ENCODE measurements around the gene CREBZF. TPM values are rescaled to one million over a fixed set of nuclear protein-coding genes. Genes with fewer than 3 reads are reported as not detected.

CREBZF gene, protein sequence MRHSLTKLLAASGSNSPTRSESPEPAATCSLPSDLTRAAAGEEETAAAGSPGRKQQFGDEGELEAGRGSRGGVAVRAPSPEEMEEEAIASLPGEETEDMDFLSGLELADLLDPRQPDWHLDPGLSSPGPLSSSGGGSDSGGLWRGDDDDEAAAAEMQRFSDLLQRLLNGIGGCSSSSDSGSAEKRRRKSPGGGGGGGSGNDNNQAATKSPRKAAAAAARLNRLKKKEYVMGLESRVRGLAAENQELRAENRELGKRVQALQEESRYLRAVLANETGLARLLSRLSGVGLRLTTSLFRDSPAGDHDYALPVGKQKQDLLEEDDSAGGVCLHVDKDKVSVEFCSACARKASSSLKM
- 109 and 110 TPM in 2 replicates for total RNA-seq
- 85.1 TPM for total RNA-seq (2013)
- 64.9 and 109 TPM in 2 replicates for polyA plus RNA-seq
- polyA minus RNA-seq: 81.7 and 96.5 TPM in 2 replicates

DNA sequence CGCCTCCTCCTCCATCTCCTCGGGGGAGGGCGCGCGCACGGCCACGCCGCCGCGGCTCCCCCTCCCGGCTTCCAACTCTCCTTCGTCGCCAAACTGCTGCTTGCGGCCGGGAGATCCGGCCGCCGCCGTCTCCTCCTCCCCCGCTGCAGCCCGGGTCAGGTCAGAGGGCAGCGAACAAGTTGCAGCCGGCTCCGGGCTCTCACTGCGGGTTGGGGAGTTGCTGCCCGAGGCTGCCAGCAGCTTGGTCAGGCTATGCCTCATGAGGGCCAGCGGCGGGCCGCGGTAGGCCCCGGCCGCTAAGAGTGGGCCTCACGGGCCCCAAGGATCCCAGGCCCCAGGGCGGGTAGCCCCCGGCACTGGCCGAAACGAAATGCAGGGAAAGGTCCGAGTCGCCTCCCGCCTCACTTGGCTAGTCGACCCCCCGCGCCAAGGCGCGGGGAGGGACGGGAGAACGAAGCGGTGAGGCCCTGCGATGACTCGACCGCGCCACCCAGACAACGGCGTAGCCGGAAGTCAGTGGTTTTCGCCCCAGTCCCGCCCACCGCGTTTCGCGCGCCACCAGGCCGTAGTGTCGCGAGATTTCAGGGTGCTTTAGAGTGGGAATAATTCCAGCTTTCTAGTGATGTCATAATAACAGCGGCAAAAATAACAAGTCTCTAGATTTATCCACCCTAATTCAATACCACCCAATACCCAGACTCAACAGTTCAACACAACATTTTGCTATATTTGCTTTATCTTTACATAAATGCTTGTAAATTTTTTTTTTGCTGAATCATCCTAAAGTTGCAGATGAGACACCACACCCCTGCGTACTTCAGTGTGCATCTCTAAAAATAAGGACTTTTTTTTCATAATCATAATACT, at the start of gene CREBZF:
TSS of gene CREBZF (minus strand) at position 515 of the 867 bp plus-strand sequence. CDS start at position 261, 254 bp downstream.
- Histone ChIP-seq H3K36me3 (replicated peaks in 1 of 2; ENCODE audit: control extremely low read depth in 1 of 2, control insufficient read depth in 1 of 2, extremely low read depth in 1 of 2, insufficient read depth in 2 of 2, low read length in 1 of 2) (peaks cover 0 to 11% of the 10 kb centered on the region in 2 experiments), H3K9me3 (ENCODE audit: control extremely low read depth in 1 of 3, control insufficient read depth in 2 of 3, insufficient read depth in 1 of 3, low read length in 2 of 3) (peaks cover 0 to 3% (median 0%) of the 10 kb centered on the region in 3 donors), H3K4me3 (ENCODE audit: control extremely low read depth in 1 of 5, extremely low read depth in 1 of 5, insufficient read depth in 1 of 5, low read depth in 2 of 5, low read length in 4 of 5) (peak within 1 kb of the TSS; percentile 78 to 95 (median 89)), H4K20me1 (ENCODE audit: control insufficient read depth, insufficient read depth, low read length, poor library complexity, severe bottlenecking) (peaks cover 35% of the 10 kb centered on the region), H3K4me1 (ENCODE audit: control insufficient read depth in 2 of 2, insufficient read depth in 2 of 2, low read length in 2 of 2) (peaks cover 16 to 21% of the 10 kb centered on the region in 2 donors), H3K9ac (ENCODE audit: low read length) (peak within 1 kb of the TSS; percentile 86), H2AFZ (ENCODE audit: insufficient read depth, low read depth, low read length, poor library complexity, severe bottlenecking) (peak within 1 kb of the TSS; percentile 78), H3K27me3 (replicated peaks in 1 of 4; ENCODE audit: control extremely low read depth in 1 of 4, control insufficient read depth in 3 of 4, insufficient read depth in 4 of 4, low read length in 3 of 4) (no peaks in the 10 kb centered on the region), H3K27ac (ENCODE audit: low read length in 2 of 2) (peak within 1 kb of the TSS; percentile 96 to 97), H3K4me2 (replicated peaks; ENCODE audit: low read depth, low read length, poor library complexity, severe bottlenecking) (peak within 1 kb of the TSS; percentile 79), H3K79me2 (ENCODE audit: control insufficient read depth, insufficient read depth, low read length) (peaks cover 42% of the 10 kb centered on the region)
- peak; percentile 95 for DNase-seq
- Mint-ChIP-seq H3K4me1 (peaks cover 45% of the 10 kb centered on the region), H3K27me3 (no peaks in the 10 kb centered on the region), H3K9me3 (ENCODE audit: insufficient read depth) (no peaks in the 10 kb centered on the region), H3K27ac (peak within 1 kb of the TSS; percentile 95), H3K4me3 (peak within 1 kb of the TSS; percentile 94)
- POLR2A ChIA-PET: interaction anchor here (0.5 to 1.9 kb wide), 4 partner anchors 16 to 36 kb away, joined by 3 to 16 read pairs (median 6); partner anchors contain the start of genes TMEM126A and TMEM126B
- CTCF ChIA-PET: interaction anchor here (0.6 to 1.9 kb wide), 7 partner anchors 10 to 628 kb away, joined by 3 to 15 read pairs (median 3); partner anchors contain the start of genes DLG2, TMEM126A and TMEM126B
- intact Hi-C loops (cut with micrococcal nuclease): loop anchor here (1.0 to 10.0 kb wide), 6 partner anchors 17 to 637 kb away; partner anchors contain the start of genes CCDC83, HIKESHI, TMEM126A and TMEM126B
- under 1% methylated on average over 56 of the region's 67 CpGs for WGBS (ENCODE audit: insufficient coverage)
- TF ChIP-seq, protein P1, sequence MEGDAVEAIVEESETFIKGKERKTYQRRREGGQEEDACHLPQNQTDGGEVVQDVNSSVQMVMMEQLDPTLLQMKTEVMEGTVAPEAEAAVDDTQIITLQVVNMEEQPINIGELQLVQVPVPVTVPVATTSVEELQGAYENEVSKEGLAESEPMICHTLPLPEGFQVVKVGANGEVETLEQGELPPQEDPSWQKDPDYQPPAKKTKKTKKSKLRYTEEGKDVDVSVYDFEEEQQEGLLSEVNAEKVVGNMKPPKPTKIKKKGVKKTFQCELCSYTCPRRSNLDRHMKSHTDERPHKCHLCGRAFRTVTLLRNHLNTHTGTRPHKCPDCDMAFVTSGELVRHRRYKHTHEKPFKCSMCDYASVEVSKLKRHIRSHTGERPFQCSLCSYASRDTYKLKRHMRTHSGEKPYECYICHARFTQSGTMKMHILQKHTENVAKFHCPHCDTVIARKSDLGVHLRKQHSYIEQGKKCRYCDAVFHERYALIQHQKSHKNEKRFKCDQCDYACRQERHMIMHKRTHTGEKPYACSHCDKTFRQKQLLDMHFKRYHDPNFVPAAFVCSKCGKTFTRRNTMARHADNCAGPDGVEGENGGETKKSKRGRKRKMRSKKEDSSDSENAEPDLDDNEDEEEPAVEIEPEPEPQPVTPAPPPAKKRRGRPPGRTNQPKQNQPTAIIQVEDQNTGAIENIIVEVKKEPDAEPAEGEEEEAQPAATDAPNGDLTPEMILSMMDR (IDR thresholded peaks at IDR 0.05): no peak
- TF ChIP-seq EZH2 (IDR thresholded peaks at IDR 0.05; ENCODE audit: borderline replicate concordance, insufficient read depth, low read depth, low read length, poor library complexity, severe bottlenecking): no peak
- peak; percentile 84 for ATAC-seq (ENCODE audit: low read depth)

Data from B cell (primary cell).